PC-9 (cell line): ENCODE results near the gene TERT.
"Not testable (repeated sequence)": the region's sequence is repeated elsewhere in the genome, so short reads cannot be mapped to it uniquely, and the experiment has no call there.

Experiments used
- EZH2 ChIP-seq: fragments of 200-600 bp; sonication (generic); IDR thresholded peaks from 2 replicates; pipeline ENCODE4 v1.8.0; 2017; ENCODE audit warnings: antibody characterized with exemption, low read depth
- TF ChIP-seq, protein P1 (sequence below): fragments of 200-600 bp; sonication (generic); conservative IDR thresholded peaks from 2 replicates; pipeline ENCODE4 v1.6.1; 2017; ENCODE audit warnings: mixed run types, antibody characterized with exemption, mild to moderate bottlenecking, moderate library complexity

DNA sequence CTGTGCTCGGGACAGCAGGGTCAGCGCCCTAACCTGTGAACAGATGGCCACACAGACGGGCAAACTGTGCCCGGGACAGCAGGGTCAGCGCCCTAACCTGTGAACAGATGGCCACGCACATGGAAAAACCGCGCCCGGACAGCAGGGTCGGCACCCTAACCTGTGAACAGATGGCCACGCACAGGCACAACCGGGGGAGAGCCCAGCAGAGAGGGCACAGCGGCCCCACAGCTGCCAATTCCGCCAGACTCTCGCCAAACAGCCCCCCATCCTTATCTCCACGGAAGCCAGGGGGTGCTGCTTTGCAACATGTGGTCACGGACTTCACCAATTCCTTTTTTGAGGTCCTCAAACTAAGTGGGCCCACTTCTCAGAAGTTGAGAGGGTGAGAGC lies 44.9 kb upstream of the TERT start:
- TF ChIP-seq, protein P1, sequence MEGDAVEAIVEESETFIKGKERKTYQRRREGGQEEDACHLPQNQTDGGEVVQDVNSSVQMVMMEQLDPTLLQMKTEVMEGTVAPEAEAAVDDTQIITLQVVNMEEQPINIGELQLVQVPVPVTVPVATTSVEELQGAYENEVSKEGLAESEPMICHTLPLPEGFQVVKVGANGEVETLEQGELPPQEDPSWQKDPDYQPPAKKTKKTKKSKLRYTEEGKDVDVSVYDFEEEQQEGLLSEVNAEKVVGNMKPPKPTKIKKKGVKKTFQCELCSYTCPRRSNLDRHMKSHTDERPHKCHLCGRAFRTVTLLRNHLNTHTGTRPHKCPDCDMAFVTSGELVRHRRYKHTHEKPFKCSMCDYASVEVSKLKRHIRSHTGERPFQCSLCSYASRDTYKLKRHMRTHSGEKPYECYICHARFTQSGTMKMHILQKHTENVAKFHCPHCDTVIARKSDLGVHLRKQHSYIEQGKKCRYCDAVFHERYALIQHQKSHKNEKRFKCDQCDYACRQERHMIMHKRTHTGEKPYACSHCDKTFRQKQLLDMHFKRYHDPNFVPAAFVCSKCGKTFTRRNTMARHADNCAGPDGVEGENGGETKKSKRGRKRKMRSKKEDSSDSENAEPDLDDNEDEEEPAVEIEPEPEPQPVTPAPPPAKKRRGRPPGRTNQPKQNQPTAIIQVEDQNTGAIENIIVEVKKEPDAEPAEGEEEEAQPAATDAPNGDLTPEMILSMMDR: not testable (repeated sequence)
- not testable (repeated sequence) for TF ChIP-seq EZH2
